Measurements from ENCODE around the gene ASZ1.

The ASZ1 gene

GRCh38 chr7:117347480-117347879, 79.8 kb downstream of the ASZ1 start:
- no peak for DNase-seq (ENCODE audit: low read depth in 2 of 2, low spot score in 1 of 2)

GRCh38 chr7:117346161-117346560, 81.1 kb downstream of the ASZ1 start:
- DNase-seq (ENCODE audit: low read depth in 2 of 2, low spot score in 1 of 2): no peak

- DNase-seq (ENCODE audit: low read depth in 2 of 2, low spot score in 1 of 2): no peak
Observed at GRCh38 chr7:117338020-117338419, 89.3 kb downstream of the ASZ1 start.

- no peak for DNase-seq (ENCODE audit: low read depth in 2 of 2, low spot score in 1 of 2)
Observed at GRCh38 chr7:117333168-117333567, 94.1 kb downstream of the ASZ1 start.

- DNase-seq (ENCODE audit: low read depth in 2 of 2, low spot score in 1 of 2): no peak
Observed at GRCh38 chr7:117332031-117332430, 95.3 kb downstream of the ASZ1 start.

GRCh38 chr7:117325836-117326235, 101.5 kb downstream of the ASZ1 start:
- no peak for DNase-seq (ENCODE audit: low read depth in 2 of 2, low spot score in 1 of 2)

GRCh38 chr7:117324960-117325359, 102.3 kb downstream of the ASZ1 start:
- DNase-seq (ENCODE audit: low read depth in 2 of 2, low spot score in 1 of 2): no peak

- DNase-seq (ENCODE audit: low read depth in 2 of 2, low spot score in 1 of 2): no peak
Observed at GRCh38 chr7:117323851-117324711, 103.2 kb downstream of the ASZ1 start.

GRCh38 chr7:117323305-117323850, 103.9 kb downstream of the ASZ1 start:
- no peak for DNase-seq (ENCODE audit: low read depth in 2 of 2, low spot score in 1 of 2)

- no peak for DNase-seq (ENCODE audit: low read depth in 2 of 2, low spot score in 1 of 2)
Observed at GRCh38 chr7:117322741-117323304, 104.5 kb downstream of the ASZ1 start, which contains the start of gene WNT2. Gene WNT2, minus strand, starts transcription at chr7:117323058. Its CDS starts 69 bp downstream, at chr7:117322989.

GRCh38 chr7:117320523-117320922, 106.8 kb downstream of the ASZ1 start:
- no peak for DNase-seq (ENCODE audit: low read depth in 2 of 2, low spot score in 1 of 2)

- DNase-seq (ENCODE audit: low read depth in 2 of 2, low spot score in 1 of 2): no peak
Observed at GRCh38 chr7:117319181-117319580, 108.1 kb downstream of the ASZ1 start.

- DNase-seq (ENCODE audit: low read depth in 2 of 2, low spot score in 1 of 2): no peak
Observed at GRCh38 chr7:117313582-117313981, 113.7 kb downstream of the ASZ1 start.
